AG08396 (cell line): ENCODE data around the gene TRAPPC3L.
A peak's percentile ranks its signal among the peaks of the same experiment; 100 is the strongest.
"Not testable (repeated sequence)": the region's sequence is repeated elsewhere in the genome, so short reads cannot be mapped to it uniquely, and the experiment has no call there.

Experiments
- DNase-seq: peaks from one replicate; pipeline ENCODE4 v3.0.0; 2012; ENCODE audit warnings: low spot score, mixed read lengths

Gene TRAPPC3L

DNA sequence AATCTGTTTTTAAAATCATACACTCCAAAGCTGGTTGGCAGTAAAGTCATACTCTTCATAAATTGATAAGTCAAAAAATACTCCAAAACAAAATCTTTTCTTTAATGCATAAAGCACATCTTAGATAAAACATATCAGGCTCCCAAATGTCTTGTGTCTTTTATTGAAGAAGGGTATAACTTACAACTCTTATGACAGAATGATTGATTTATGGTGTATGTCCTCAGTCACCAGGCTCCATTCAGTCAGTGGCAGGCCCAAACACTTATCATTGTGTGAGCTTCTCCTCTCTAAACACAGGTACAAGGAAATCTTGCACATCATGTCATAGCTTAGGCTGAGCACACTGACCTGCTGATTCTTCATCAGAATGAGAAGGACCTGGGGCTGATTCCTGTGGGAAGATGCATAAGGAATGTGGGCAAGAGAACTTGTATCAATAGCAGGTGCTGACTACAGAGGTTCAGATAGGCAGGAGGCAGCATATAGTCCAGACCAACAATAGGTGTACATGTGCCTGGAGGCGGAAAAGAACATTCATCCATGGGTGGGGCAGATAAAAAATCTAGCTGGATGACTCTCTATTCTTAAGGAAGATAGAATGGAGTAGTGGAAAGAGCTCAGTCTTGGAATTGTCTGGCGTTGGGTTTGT lies 32.1 kb downstream of the TRAPPC3L start:
- no peak for DNase-seq

DNA sequence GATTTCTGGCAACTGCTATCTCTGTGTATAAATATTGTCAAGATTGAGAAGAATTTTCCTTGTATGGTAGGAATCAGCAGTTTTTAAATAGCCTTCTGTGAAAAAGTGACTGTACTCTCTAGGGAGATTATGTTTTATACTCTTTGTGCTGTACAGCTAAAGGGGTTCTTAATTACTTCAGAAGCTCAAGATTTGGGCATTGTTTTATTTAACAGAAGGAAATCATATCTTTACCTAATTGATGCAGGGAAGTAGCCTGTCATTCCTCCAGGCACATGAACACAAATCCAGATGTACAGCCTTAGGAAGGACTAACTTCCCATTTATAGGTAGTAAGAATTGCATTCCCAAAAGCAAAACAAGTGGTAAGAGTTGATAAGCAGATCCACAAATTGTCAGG lies 32.8 kb downstream of the TRAPPC3L start:
- no peak for DNase-seq

DNA sequence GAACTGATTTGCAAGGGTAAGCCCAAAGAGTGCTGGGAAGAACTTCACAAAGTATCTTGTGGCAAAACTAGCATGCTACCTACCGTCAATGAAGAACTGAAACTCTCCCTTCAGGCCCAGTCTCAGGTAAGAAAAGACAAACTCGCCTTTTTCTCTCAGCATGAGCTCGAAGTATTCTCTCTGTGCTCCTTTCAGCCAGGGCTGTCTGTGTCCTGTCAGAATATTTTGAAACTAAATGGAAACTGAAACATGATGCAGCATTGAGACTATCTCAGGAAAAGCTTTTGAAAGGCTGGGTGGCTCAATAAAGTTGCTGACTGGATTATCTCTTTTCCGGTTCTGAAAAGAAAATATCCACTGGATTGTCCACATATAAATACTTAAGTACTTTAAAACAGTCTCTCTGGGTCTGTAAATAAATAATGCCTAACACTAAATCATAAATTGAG lies 33.3 kb downstream of the TRAPPC3L start:
- no peak for DNase-seq

- DNase-seq, result peak; percentile 71
Measured at GRCh38 chr6:116511424-116512110, 33.9 kb downstream of the TRAPPC3L start, which contains the start of gene CALHM5. TSS of gene CALHM5 (plus strand) at chr6:116511639. CDS start at chr6:116511697, 58 bp downstream.

DNA sequence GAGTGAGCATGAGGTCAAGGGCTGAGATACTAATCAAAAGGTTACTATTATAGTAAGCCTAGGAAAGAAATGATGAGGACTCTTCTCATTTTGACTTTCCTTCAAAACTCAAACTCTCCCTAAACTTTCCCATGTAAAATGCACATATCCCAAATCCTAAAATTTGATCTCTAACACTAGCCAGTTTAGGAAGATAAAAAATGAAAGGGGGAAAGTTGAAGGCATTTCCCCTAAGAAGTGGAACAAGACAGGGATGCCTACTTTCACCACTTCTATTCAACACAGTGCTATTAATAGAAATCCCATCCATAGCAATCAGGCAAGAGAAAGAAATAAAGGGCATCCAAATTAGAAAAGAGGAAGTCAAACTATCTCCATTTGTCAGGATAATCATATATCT lies 37.0 kb downstream of the TRAPPC3L start:
- DNase-seq, result no peak

DNA sequence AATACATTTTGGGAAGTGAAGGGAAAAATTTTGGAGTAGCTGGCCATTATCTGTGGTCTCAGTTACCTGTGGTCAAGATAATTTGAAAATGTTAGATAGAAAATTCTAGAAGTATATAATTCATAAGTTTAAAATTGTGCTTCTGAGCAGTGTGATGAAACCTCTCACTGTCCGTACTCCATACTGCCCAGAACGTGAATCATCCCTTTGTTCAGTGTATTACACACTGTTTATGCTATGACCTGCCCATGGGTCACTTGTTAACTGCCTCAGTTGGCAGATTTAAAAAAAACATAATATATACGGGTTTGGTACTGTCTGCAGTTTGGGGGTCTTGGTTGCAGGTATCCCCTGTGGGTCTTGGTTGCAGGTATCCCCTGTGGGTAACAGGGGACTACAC lies 38.2 kb downstream of the TRAPPC3L start:
- DNase-seq, result no peak

DNA sequence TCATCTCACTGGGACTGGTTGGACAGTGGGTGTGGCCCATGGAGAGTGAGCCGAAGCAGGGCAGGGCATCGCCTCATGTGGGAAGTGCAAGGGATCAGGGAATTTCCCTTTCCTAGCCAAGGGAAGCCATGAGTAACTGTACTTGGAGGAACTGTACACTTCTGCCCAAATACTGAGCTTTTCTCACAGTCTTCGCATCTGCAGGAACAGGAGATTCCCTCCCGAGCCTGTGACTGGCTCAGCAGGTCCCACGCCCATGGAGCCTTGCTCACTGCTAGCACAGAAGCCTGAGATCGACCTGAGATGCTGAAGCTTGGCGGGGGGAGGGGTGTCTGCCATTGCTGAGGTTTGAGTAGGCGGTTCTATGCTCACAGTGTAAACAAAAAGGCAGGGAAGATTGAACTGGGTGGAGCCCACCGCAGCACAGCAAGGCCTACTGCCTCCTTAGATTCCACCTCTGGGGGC lies 44.5 kb downstream of the TRAPPC3L start:
- no peak for DNase-seq

GRCh38 chr6:116497113-116497676 lies 48.3 kb downstream of the TRAPPC3L start:
- no peak for DNase-seq

DNA sequence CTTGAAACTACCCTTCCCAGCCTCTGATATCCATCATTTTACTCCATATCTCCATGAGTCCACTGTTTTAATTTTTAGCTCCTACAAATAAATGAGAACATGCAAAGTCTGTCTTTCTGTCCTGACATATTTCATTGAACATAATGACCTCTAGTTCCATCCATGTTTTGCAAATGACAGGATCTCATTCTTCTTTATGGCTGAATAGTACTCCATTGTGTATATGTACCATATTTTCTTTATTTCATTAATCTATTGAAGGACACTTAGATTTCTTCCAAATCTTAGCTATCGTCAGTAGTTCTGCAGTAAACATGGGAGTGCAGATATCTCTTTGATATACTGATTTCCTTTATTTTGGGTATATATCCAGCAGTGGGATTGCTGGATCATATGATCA lies 50.3 kb downstream of the TRAPPC3L start:
- DNase-seq, result not testable (repeated sequence)

DNA sequence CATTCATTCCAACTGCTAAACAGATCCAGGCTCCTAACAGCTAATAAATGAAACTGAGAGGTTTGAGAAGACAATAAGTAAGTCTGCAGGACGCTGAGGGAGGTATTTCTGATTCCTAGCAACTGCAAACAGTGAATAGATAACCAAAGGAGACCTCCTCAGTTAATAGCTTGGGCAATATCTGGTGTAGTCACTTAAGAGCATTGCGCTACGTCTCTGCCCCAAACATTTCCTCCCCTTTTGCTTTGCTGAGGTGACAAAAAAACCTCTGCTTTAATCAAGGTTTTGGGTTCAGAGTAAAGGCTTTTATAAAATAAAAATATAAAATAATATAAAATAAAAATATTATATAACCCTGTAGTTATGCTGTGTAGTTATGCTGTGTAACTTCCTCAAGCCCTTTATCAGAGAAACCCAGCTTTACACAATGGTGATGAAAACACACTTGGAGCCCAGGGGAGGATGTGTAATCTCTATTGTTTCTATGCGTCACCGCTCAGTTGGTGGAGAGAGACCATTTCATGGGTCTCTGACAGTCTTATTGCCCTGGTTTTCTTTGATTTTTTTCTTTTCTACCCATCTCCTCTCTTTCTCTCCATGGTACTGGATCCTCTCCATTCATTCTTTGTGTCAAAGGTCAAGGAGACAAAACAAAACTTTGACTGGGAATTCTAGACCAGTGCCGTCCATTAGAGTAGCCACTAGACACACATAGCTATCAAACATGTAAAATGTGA lies 53.0 kb downstream of the TRAPPC3L start:
- no peak for DNase-seq

DNA sequence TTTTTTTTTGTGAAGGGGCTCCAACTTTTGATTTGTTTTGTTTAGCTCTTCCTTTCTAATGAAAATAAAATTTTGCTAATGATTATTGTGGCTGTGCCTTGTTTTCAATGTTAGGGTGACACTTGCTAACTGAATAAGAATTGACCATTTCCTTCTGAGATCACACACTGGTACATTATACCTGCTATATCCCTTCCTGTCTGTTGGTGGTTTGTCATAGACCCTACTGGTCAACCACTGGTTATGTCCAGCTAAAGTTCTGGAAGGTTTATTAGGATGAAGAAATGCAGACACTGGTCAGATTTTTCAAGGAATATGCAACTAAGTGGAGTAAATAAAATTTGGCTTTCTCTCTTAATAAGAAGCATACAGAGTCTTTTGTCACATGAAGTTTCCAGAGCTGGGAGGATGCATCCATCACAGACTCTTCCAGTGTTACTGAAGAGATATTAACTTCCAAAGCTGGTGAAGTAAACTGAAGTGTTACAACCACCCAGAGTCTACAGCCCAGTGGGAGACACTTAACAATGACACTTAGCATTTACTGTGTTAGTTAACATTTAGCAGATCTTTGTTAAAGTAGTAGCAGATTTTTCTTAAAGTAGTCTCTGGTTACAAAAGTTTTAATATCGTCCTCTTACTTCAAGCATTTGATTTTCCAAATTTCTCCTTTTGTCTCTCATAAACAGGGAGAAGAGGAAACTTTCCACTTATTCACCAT lies 53.7 kb downstream of the TRAPPC3L start:
- DNase-seq, result no peak

DNA sequence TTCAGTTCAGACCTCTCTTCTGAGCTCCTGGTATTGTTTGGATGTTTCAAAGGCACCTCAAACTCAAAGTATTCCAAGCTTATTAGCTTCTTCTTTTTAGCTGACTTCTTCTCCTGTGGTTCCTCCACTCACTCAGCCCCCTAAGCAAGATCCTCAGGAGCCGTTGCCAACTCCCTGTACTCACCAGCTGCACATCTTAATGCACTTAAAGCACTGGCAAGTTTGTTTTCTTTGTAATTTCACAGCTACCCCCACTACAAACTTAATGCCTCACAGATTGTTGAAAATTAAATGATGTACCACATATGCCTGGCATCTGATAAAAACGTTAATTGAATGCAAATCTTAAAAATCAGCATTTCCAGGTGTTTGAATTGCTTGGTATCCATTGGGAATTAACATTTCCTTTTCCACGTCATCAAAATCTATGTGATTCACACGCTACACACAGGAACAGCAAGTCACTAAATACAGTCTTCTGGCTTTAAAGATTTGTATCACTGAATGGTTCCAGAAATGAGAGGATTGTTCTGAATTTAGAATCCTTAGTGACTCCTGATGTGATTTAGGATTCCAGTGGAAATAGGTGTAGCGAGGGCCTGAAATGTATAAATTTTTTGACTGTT lies 59.8 kb downstream of the TRAPPC3L start:
- DNase-seq, result no peak

- DNase-seq, result no peak
Measured at GRCh38 chr6:116483616-116484015, 61.9 kb downstream of the TRAPPC3L start.

GRCh38 chr6:116482780-116483179 lies 62.7 kb downstream of the TRAPPC3L start:
- DNase-seq, result no peak

- no peak for DNase-seq
Measured at GRCh38 chr6:116476002-116476678, 69.3 kb downstream of the TRAPPC3L start.

DNA sequence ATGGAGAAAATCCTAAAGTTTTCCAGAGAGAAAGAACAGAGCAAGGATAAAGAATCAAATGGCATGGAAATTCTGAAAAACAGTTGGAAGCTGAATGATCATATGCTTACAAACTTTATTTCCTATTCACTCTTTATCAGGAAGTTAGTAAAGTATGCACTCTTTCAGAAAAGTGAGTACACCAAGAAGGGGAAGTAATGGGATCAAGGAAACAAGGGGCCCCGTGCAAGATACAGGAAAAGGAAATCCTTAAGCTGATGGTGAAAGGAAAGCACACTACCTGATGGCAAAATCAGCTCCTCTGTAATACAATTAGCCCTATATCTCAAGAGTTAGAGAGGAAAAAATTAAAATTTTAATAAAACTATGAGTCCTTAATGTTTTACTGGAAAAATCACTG lies 70.3 kb downstream of the TRAPPC3L start:
- DNase-seq, result no peak

GRCh38 chr6:116472706-116473105 lies 72.8 kb downstream of the TRAPPC3L start:
- no peak for DNase-seq

GRCh38 chr6:116471531-116471930 lies 74.0 kb downstream of the TRAPPC3L start:
- DNase-seq, result no peak

DNA sequence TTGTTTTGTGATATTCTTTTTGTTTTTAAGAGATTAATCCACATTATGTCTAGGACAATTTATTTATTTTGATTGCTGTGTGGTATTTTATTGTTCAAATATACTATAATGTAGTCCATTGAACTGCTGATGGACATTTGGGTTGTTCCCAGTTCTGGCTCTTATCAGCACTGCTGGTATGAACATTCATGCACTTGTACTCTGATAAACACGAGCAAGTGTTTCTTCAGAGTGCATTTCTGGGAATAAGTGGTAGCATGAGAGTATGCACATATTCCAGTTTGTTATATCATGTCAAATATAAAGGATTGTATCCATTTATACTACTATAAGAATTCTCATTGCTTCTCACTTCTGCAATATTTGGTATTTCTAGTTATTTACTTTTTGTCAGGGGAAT lies 77.2 kb downstream of the TRAPPC3L start:
- DNase-seq, result no peak

GRCh38 chr6:116467514-116467913 lies 78.0 kb downstream of the TRAPPC3L start:
- DNase-seq, result no peak

DNA sequence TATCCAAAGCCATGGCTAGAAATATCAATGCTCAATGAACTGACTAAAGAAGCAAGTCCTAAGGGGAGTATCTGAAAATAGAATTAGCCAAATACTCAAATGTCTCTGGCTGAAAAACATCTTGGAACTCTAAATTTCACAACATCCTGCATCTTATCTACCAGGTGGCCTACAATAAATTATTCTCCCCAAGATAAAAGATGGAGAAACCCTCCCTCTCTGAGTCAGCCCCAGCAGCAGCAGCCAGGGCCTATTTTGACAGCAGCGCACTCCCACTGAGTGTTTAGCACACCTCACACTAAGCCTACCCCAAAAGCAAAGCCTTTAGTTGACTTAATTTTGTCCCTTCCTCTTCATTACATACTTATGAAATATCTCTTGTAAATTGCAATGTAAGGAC lies 78.4 kb downstream of the TRAPPC3L start:
- no peak for DNase-seq
